ENCODE measurements around the gene GATA5. TPM values are rescaled to one million over a fixed set of nuclear protein-coding genes. Genes with fewer than 3 reads are reported as not detected.

The GATA5 gene
- total and polyA plus RNA-seq, 12 donors: 0.11 to 5.1 (median 0.60) TPM

DNA sequence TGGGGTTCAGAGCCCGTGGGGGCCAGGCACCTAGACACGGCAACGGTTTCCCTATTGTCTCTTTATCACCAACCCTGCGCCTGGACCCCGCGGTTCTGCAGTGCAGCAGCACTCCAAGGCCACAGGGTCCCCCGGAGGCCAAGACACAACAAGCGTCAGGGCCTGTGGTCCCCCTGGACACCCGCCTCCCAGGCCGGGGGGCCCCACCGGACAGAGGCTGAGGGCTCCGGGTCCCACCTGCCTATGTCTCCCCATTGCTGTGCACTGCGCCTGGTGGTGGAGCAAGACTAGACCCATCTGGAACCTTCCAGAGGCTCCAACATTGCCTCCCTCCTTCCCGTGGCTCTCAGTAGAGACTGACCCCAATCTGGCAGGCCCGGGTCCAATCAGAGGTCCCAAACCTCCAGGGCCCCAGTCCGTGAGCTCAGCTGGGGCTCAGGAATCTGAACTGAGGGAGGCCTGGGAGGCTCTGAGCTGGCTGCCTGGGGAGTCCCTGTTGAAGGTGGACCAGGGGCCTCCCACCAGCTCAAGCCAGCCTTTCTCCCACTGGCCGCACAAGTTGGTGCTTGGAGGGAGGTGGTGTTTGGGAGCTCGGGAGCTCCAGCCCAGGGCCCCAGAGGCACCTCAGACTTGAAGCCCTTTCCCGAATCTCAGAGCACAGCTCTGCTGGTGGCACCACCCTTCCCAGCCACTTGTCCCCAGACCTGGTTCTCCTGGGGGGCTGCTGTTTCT is 8.8 kb downstream of the GATA5 start:
- no peak for DNase-seq
- intact Hi-C loops (cut with DNase I): no loop called here
- Histone ChIP-seq H3K27ac (no peak overlapping the region), H3K4me3 (no peak overlapping the region), H3K4me1 (no peaks in the 10 kb centered on the region), H3K36me3 (no peaks in the 10 kb centered on the region), H3K27me3 (peaks cover 0 to 28% (median 16%) of the 10 kb centered on the region in 7 donors), H3K9me3 (no peaks in the 10 kb centered on the region)
- WGBS, 2 donors: 84 to 85% methylated on average over 18 to 19 of the region's 19 CpGs
- ATAC-seq: no peak
- TF ChIP-seq CTCF (IDR thresholded peaks at IDR 0.05): no peak

DNA sequence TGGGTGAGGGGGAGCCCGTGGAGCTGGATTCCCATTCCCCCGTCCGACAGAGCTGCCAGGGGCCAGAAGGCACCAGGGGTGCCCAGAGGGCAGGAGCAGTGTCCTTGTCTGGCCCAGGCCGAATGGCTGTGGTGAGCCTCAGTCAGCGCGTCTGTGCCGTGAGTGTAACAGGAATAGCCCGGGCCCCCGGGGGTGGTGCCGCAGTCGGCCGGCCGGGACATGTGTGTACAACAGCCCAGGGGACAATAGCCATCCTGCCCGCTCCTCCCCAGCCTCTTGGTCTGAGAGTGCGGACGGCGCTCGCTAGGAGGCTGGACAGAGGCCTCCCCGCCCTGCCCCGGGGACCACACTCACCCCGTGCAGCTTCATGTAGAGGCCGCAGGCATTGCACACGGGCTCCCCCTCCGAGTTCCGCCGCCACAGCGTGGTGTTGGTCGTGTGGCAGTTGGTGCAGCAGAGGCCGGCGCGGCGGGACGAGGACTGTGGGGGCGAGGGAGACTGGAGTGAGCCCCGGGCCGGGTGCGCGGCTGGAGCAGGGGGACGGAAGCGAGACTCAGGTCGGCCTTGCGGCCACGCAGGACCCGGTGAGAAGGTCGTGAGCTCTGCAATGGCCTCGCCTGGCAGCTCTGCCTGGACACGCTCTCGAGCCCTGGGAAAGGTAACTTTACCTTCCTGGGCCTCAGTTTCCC is 9.6 kb downstream of the GATA5 start:
- peak in 2 of 8 donors; percentile 12 to 22 for ATAC-seq
- Histone ChIP-seq H3K4me3 (no peak overlapping the region), H3K27me3 (peaks cover 0 to 26% (median 9%) of the 10 kb centered on the region in 7 donors), H3K9me3 (no peaks in the 10 kb centered on the region), H3K27ac (no peak overlapping the region), H3K4me1 (peaks cover 0 to 7% (median 3%) of the 10 kb centered on the region in 9 donors), H3K36me3 (no peaks in the 10 kb centered on the region)
- no peak for TF ChIP-seq CTCF (IDR thresholded peaks at IDR 0.05)
- no peak for DNase-seq
- intact Hi-C loops (cut with DNase I): no loop called here
- 83 to 85% methylated on average over 45 to 48 of the region's 48 CpGs for WGBS, 2 donors

GRCh38 chr20:62464990-62465389 is 10.8 kb downstream of the GATA5 start:
- Histone ChIP-seq H3K27ac (no peak overlapping the region), H3K9me3 (no peaks in the 10 kb centered on the region), H3K4me1 (peaks cover 0 to 13% (median 3%) of the 10 kb centered on the region in 9 donors), H3K4me3 (no peak overlapping the region), H3K27me3 (peaks cover 0 to 18% (median 0%) of the 10 kb centered on the region in 7 donors), H3K36me3 (no peaks in the 10 kb centered on the region)
- no peak for DNase-seq
- 84 to 86% methylated on average over 10 of the region's 10 CpGs for WGBS, 2 donors
- no peak for TF ChIP-seq CTCF (IDR thresholded peaks at IDR 0.05)
- ATAC-seq: no peak
- intact Hi-C loops (cut with DNase I): no loop called here

DNA sequence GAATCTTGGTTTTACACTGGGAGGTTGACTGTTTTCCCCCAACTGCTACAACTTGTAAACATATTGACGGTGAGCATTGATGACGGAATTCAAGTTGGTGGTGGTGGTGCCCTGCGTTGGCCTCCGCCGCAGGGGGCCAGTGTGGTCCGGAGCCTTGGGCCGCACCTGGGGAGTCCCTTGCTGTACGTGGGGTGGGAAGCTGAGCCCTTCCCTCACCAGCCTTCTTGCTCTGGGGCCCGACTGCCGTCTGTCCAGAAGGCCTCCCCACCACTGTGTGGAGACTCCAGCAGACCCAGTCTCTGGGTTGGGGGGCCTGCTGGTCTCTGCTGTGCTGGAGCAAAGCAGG is 11.4 kb downstream of the GATA5 start:
- 89 to 90% methylated on average over 10 of the region's 10 CpGs for WGBS, 2 donors
- ATAC-seq (no peak), DNase-seq (no peak)
- TF ChIP-seq CTCF (IDR thresholded peaks at IDR 0.05): no peak
- Histone ChIP-seq H3K27me3 (peaks cover 0 to 16% (median 0%) of the 10 kb centered on the region in 7 donors), H3K36me3 (no peaks in the 10 kb centered on the region), H3K4me1 (peaks cover 0 to 13% (median 3%) of the 10 kb centered on the region in 9 donors), H3K27ac (no peak overlapping the region), H3K9me3 (no peaks in the 10 kb centered on the region), H3K4me3 (no peak overlapping the region)
- intact Hi-C loops (cut with DNase I): no loop called here
